Esophagus squamous epithelium (tissue), 5 donors: Measurements from ENCODE around the gene CMTM1. TPM values are rescaled to one million over a fixed set of nuclear protein-coding genes. Genes with fewer than 3 reads are reported as not detected.
A peak's percentile ranks its signal among the peaks of the same experiment; 100 is the strongest.

Source experiments
- DNase-seq: peaks from one replicate; lab custom pipeline; 2025; lab: John Stamatoyannopoulos, UW
- H3K27ac ChIP-seq, 4 donors: fragments of 200-600 bp; sonication (generic); one replicate each; pipeline ENCODE4 v1.5.1; 2016 to 2019; ENCODE audit warnings: mild to moderate bottlenecking in 1 of 4
- H3K27me3 ChIP-seq, 4 donors: fragments of 200-600 bp; sonication (generic); 1 replicate in 3 of 4; 2 replicates in 1 of 4; pipeline versions ENCODE4 v1.5.1 to v1.6.0; 2017 to 2021; ENCODE audit warnings: antibody characterized with exemption in 1 of 4
- H3K36me3 ChIP-seq, 3 donors: fragments of 200-600 bp; sonication (generic); one replicate each; pipeline ENCODE4 v1.5.1; 2016 to 2019
- H3K4me1 ChIP-seq, 3 donors: fragments of 200-600 bp; sonication (generic); one replicate each; pipeline ENCODE4 v1.5.1; 2017 to 2019
- H3K4me3 ChIP-seq, 4 donors: fragments of 200-600 bp; sonication (generic); 1 replicate in 3 of 4; 2 replicates in 1 of 4; pipeline ENCODE4 v1.5.1; 2016 to 2019; ENCODE audit warnings: mild to moderate bottlenecking in 2 of 4, moderate library complexity in 1 of 4
- H3K9me3 ChIP-seq, 3 donors: fragments of 200-600 bp; sonication (generic); one replicate each; pipeline ENCODE4 v1.5.1; 2016 to 2019
- CTCF ChIP-seq, 6 experiments: fragments of 450-650 bp in 4 of 6; fragments of 200-600 bp in 2 of 6; sonication (generic) in 2 of 6; IDR thresholded peaks; one replicate each; pipeline ENCODE4 v1.5.1; 2016 to 2019; ENCODE audit warnings: antibody characterized with exemption in 6 of 6, mild to moderate bottlenecking in 4 of 6, moderate library complexity in 4 of 6
- POLR2A ChIP-seq, 4 donors: fragments of 450-650 bp; IDR thresholded peaks; one replicate each; pipeline ENCODE4 v1.6.1; 2017; ENCODE audit warnings: antibody characterized with exemption in 4 of 4, mild to moderate bottlenecking in 4 of 4, moderate library complexity in 3 of 4
- WGBS, 2 donors: methylation state at CpG; one replicate each; pipeline ENCODE4 v1.1.5; 2018; 5-methylcytosine and 5-hydroxymethylcytosine counted together
- intact Hi-C: fragments of 100-400 bp; cut with DNase I; formaldehyde crosslinking; loops from one replicate; pipeline ENCODE4 v1.15.0; 2022
- total RNA-seq, 4 donors: library from RNA; depleted of rRNA; stranded (reverse); fragments of >200 nt; gene quantifications; one replicate each; pipeline ENCODE4 v1.1.0, GENCODE V29; 2016
- donor health status: DM: yes; HTN: yes; CAD: no.

CMTM1 gene
- total RNA-seq, 4 donors from 2014 or later, result 1.3 to 1.5 TPM; not detected in 2

GRCh38 chr16:66618588-66619375 lies 52.5 kb downstream of the CMTM1 start:
- Histone ChIP-seq H3K9me3 (no peaks in the 10 kb centered on the region), H3K27me3 (no peaks in the 10 kb centered on the region), H3K4me3 (no peak overlapping the region), H3K36me3 (peaks cover 0 to 59% (median 0%) of the 10 kb centered on the region in 3 donors), H3K27ac (peak overlapping the region; percentile 66 to 82 (median 74)), H3K4me1 (peaks cover 14 to 34% (median 20%) of the 10 kb centered on the region in 3 donors)
- no peak for TF ChIP-seq CTCF (IDR thresholded peaks at IDR 0.05)
- no peak for TF ChIP-seq POLR2A (IDR thresholded peaks at IDR 0.05)
- intact Hi-C loops, result no loop called here
- WGBS, 2 donors, result 19 to 23% methylated on average over 9 to 10 of the region's 10 CpGs
- DNase-seq, result no peak

- Histone ChIP-seq H3K9me3 (no peaks in the 10 kb centered on the region), H3K4me3 (no peak overlapping the region), H3K4me1 (peaks cover 14 to 34% (median 20%) of the 10 kb centered on the region in 3 donors), H3K36me3 (peaks cover 0 to 53% (median 0%) of the 10 kb centered on the region in 3 donors), H3K27me3 (no peaks in the 10 kb centered on the region), H3K27ac (peak overlapping the region in 3 of 4 donors; percentile 66 to 82 (median 74))
- intact Hi-C loops, result no loop called here
- WGBS, 2 donors, result 54 to 65% methylated on average over 12 of the region's 12 CpGs
- TF ChIP-seq CTCF (IDR thresholded peaks at IDR 0.05) (no peak), POLR2A (IDR thresholded peaks at IDR 0.05) (no peak)
- DNase-seq, result no peak
These were observed 53.5 kb downstream of the CMTM1 start for GRCh38 chr16:66619534-66620428.

GRCh38 chr16:66620429-66620795 lies 54.2 kb downstream of the CMTM1 start:
- Histone ChIP-seq H3K4me3 (no peak overlapping the region), H3K4me1 (peaks cover 14 to 34% (median 20%) of the 10 kb centered on the region in 3 donors), H3K9me3 (no peaks in the 10 kb centered on the region), H3K36me3 (peaks cover 0 to 47% (median 0%) of the 10 kb centered on the region in 3 donors), H3K27ac (no peak overlapping the region), H3K27me3 (no peaks in the 10 kb centered on the region)
- no peak for TF ChIP-seq CTCF (IDR thresholded peaks at IDR 0.05)
- TF ChIP-seq POLR2A (IDR thresholded peaks at IDR 0.05), result no peak
- intact Hi-C loops, result no loop called here
- 89 to 93% methylated on average over 8 of the region's 8 CpGs for WGBS, 2 donors
- DNase-seq, result no peak

GRCh38 chr16:66621973-66622372 lies 55.7 kb downstream of the CMTM1 start:
- Histone ChIP-seq H3K27me3 (no peaks in the 10 kb centered on the region), H3K4me1 (peaks cover 14 to 49% (median 23%) of the 10 kb centered on the region in 3 donors), H3K27ac (no peak overlapping the region), H3K9me3 (no peaks in the 10 kb centered on the region), H3K36me3 (peaks cover 0 to 33% (median 0%) of the 10 kb centered on the region in 3 donors), H3K4me3 (no peak overlapping the region)
- no peak for TF ChIP-seq CTCF (IDR thresholded peaks at IDR 0.05)
- TF ChIP-seq POLR2A (IDR thresholded peaks at IDR 0.05), result no peak
- intact Hi-C loops, result no loop called here
- WGBS, 2 donors, result 83 to 88% methylated on average over 13 to 14 of the region's 14 CpGs
- no peak for DNase-seq
